Neuronal stem cell (in vitro differentiated cells): Measurements from ENCODE around the gene CLCN6.

Experiments
- DNase-seq: peaks from one replicate; pipeline ENCODE4 v3.0.0-alpha.2; 2013; ENCODE audit warnings: low spot score
- H2AFZ ChIP-seq: one replicate; pipeline ENCODE4 v1.6.1; 2013; ENCODE audit warnings: mild to moderate bottlenecking, low read length, inconsistent platforms
- H2AK5ac ChIP-seq: 2 replicates; pipeline ENCODE4 v1.6.1; 2013; ENCODE audit warnings: low read depth, mild to moderate bottlenecking, inconsistent platforms, low read length, moderate library complexity, mixed read lengths
- H2BK120ac ChIP-seq: 2 replicates; pipeline ENCODE4 v1.6.1; 2013; ENCODE audit warnings: low read depth, mild to moderate bottlenecking, inconsistent platforms, low read length, moderate library complexity, mixed read lengths
- H2BK12ac ChIP-seq: one replicate; pipeline ENCODE4 v1.6.1; 2013; ENCODE audit warnings: low read length, inconsistent platforms
- H2BK15ac ChIP-seq: 2 replicates; pipeline ENCODE4 v1.6.1; 2013; ENCODE audit warnings: mild to moderate bottlenecking, low read length, inconsistent platforms, mixed read lengths
- H2BK5ac ChIP-seq: one replicate; pipeline ENCODE4 v1.6.1; 2013; ENCODE audit warnings: inconsistent platforms, mild to moderate bottlenecking, low read length, moderate library complexity
- H3K14ac ChIP-seq: one replicate; pipeline ENCODE4 v1.6.1; 2013; ENCODE audit warnings: low read length, inconsistent platforms
- H3K18ac ChIP-seq: 2 replicates; pipeline ENCODE4 v1.6.1; 2013; ENCODE audit warnings: low read length, inconsistent platforms
- H3K23ac ChIP-seq: 2 replicates; pipeline ENCODE4 v1.6.1; 2013; ENCODE audit warnings: low read depth, mild to moderate bottlenecking, mixed read lengths, low read length, inconsistent platforms; ENCODE audit not compliant: poor library complexity
- H3K27ac ChIP-seq: replicated peaks from 3 replicates; pipeline ENCODE4 v1.5.1; 2013; ENCODE audit warnings: low read length, inconsistent platforms
- H3K27me3 ChIP-seq, 3 experiments: 2 replicates each; pipeline ENCODE4 v1.6.1; 2013; ENCODE audit warnings: low read length in 3 of 3, mild to moderate bottlenecking in 2 of 3, inconsistent platforms in 1 of 3, low read depth in 1 of 3, mixed read lengths in 1 of 3, moderate library complexity in 1 of 3; ENCODE audit not compliant: control insufficient read depth in 3 of 3, insufficient read depth in 3 of 3
- H3K36me3 ChIP-seq, 2 donors: replicated peaks in 1 of 2; 2 replicates each; pipeline ENCODE4 v1.6.1; 2013; ENCODE audit warnings: low read length in 2 of 2; ENCODE audit not compliant: control insufficient read depth in 2 of 2, insufficient read depth in 2 of 2
- H3K4ac ChIP-seq: 2 replicates; pipeline ENCODE4 v1.6.1; 2013; ENCODE audit warnings: inconsistent platforms, mild to moderate bottlenecking, low read length, moderate library complexity
- H3K4me1 ChIP-seq, 2 donors: 1 replicate in 1 of 2; 2 replicates in 1 of 2; pipeline ENCODE4 v1.6.1; 2013; ENCODE audit warnings: low read length in 2 of 2, low read depth in 1 of 2; ENCODE audit not compliant: control insufficient read depth in 2 of 2, insufficient read depth in 1 of 2
- H3K4me2 ChIP-seq: one replicate; pipeline ENCODE4 v1.6.1; 2013; ENCODE audit warnings: mild to moderate bottlenecking, low read length, inconsistent platforms; ENCODE audit not compliant: insufficient read depth, poor library complexity, severe bottlenecking
- H3K4me3 ChIP-seq, 2 donors: 2 replicates each; pipeline ENCODE4 v1.5.1; 2013; ENCODE audit warnings: low read length in 2 of 2, mild to moderate bottlenecking in 2 of 2, inconsistent platforms in 1 of 2, moderate library complexity in 1 of 2
- H3K79me1 ChIP-seq: one replicate; pipeline ENCODE4 v1.6.1; 2013; ENCODE audit warnings: low read depth, mild to moderate bottlenecking, inconsistent platforms, low read length, moderate library complexity
- H3K9ac ChIP-seq: one replicate; pipeline ENCODE4 v1.6.1; 2013; ENCODE audit warnings: mild to moderate bottlenecking, low read depth, low read length, inconsistent platforms; ENCODE audit not compliant: poor library complexity
- H3K9me3 ChIP-seq, 2 donors: replicated peaks in 1 of 2; 2 replicates each; pipeline versions ENCODE3 to v1.6.1; 2013; ENCODE audit warnings: low read length in 2 of 2, mild to moderate bottlenecking in 2 of 2, inconsistent platforms in 1 of 2, low read depth in 1 of 2, mixed read lengths in 1 of 2, moderate library complexity in 1 of 2; ENCODE audit not compliant: control insufficient read depth in 2 of 2, insufficient read depth in 1 of 2
- H4K8ac ChIP-seq: one replicate; pipeline ENCODE4 v1.6.1; 2013; ENCODE audit warnings: low read depth, mild to moderate bottlenecking, inconsistent platforms, low read length, moderate library complexity
- H4K91ac ChIP-seq: one replicate; pipeline ENCODE4 v1.6.1; 2013; ENCODE audit warnings: low read length, low read depth, mild to moderate bottlenecking, inconsistent platforms; ENCODE audit not compliant: poor library complexity
- WGBS, 2 donors: extraction: QIAGEN DNeasy Blood & Tissue Kit; methylation state at CpG; one replicate each; pipeline ENCODE4 v1.1.7; 2013; ENCODE audit warnings: missing lambda C conversion rate in 2 of 2, mixed read lengths in 1 of 2; ENCODE audit not compliant: insufficient read length in 2 of 2, insufficient replicate concordance in 1 of 2; ENCODE audit errors: extremely low coverage in 2 of 2; 5-methylcytosine and 5-hydroxymethylcytosine counted together

CLCN6 gene

DNA sequence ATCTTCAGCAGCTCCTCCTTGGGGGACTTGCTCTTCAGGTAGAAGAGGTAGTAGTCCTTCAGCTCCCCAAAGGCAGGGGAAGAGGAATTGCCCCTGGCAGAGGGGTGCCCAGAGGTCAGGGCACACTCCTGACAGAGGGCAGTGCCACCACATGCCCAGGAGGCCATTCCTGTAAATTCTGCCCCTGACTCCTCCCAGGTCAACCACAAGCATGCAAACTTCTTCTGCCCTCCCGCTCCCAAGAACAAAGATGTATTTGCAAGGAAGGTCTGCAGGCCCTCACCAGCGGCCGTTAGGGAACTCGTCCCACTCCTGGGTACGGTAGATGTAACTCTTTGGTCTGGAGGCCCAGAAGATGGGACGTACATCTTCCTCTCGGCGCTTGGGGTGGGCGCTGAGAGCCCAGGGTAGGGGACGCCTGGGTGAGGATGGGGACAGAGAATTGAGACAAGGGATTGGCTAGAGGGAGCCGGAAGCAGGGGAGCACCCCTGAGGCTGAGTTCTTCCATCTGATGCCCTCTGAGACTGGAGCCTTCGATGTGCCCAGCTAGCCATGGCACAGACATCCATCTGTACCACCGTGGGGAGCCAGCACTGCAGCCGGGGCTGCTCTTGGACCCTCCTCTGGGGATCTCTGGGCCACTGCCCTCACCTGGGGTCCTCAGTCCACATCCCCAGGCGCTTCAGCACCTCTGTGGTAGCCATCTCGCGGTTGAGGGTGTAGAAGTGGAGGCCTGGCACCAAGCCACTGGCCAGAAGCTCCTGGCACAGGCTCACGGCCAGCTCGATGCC lies 11.3 kb upstream of the CLCN6 start:
- H3K4me2 ChIP-seq: no peak overlapping the region
- peaks cover 0 to 2% of the 10 kb centered on the region in 2 donors for H3K9me3 ChIP-seq
- no peak overlapping the region for H2BK5ac ChIP-seq
- H3K27me3 ChIP-seq: no peaks in the 10 kb centered on the region
- H3K79me1 ChIP-seq: no peaks in the 10 kb centered on the region
- peaks cover 22 to 62% of the 10 kb centered on the region in 2 donors for H3K36me3 ChIP-seq
- H2AK5ac ChIP-seq: no peak overlapping the region
- H2AFZ ChIP-seq: no peak overlapping the region
- no peak overlapping the region for H4K8ac ChIP-seq
- no peak overlapping the region for H3K4me3 ChIP-seq
- no peak overlapping the region for H3K18ac ChIP-seq
- H3K4ac ChIP-seq: no peak overlapping the region
- DNase-seq: no peak
- no peak overlapping the region for H2BK120ac ChIP-seq
- no peak overlapping the region for H2BK12ac ChIP-seq
- H2BK15ac ChIP-seq: no peak overlapping the region
- H3K27ac ChIP-seq: no peak overlapping the region
- H3K14ac ChIP-seq: no peak overlapping the region
- H3K23ac ChIP-seq: no peak overlapping the region
- H3K4me1 ChIP-seq: peaks cover 0 to 4% of the 10 kb centered on the region in 2 donors
- no peak overlapping the region for H4K91ac ChIP-seq
- no CpG with 5 or more reads among the region's 19 CpGs for WGBS, 2 donors
- no peak overlapping the region for H3K9ac ChIP-seq

DNA sequence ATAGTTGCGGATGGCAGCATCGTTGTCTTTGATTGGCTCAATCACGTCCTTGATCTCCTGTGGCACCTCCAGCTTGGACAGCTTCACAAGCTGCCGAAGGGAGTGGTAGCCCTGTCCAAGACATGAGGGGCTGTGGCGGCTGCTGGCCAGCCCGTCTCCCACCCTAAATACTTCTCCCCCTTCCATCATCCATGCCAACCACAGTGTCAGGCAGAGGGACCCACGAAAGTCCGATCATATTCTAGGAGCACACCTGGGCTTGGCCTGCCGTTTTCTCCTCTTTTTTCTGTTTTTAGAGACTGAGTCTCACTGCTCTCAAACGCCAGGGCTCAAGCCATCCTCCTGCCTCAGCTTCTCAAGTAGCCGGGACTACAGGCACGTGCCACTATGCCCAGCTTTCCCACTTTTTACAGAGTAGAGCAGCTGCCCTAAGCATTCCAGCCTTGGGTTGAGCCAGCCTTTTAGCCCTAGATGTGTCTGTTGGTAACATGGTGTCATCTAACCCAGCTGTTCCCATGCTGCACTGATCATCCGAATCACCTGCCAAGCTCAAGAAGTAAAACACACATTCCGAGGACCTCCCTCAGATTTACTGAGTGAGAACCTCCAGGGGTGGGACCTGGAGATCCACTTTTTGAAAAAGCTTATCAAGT lies 10.6 kb upstream of the CLCN6 start:
- Histone ChIP-seq H3K4me1 (no peaks in the 10 kb centered on the region), H4K8ac (no peak overlapping the region), H3K23ac (no peak overlapping the region), H2AFZ (no peak overlapping the region), H3K4me2 (no peak overlapping the region), H3K27me3 (no peaks in the 10 kb centered on the region), H3K36me3 (peaks cover 27 to 63% of the 10 kb centered on the region in 2 donors), H2BK120ac (no peak overlapping the region), H3K4ac (no peak overlapping the region), H2AK5ac (no peak overlapping the region), H3K18ac (no peak overlapping the region), H3K9me3 (peaks cover 0 to 2% of the 10 kb centered on the region in 2 donors), H3K79me1 (no peaks in the 10 kb centered on the region), H2BK5ac (no peak overlapping the region), H3K27ac (no peak overlapping the region), H3K4me3 (no peak overlapping the region), H4K91ac (no peak overlapping the region), H2BK12ac (no peak overlapping the region), H3K9ac (no peak overlapping the region), H3K14ac (no peak overlapping the region), H2BK15ac (no peak overlapping the region)
- DNase-seq: no peak
- no CpG with 5 or more reads among the region's 14 CpGs for WGBS, 2 donors

DNA sequence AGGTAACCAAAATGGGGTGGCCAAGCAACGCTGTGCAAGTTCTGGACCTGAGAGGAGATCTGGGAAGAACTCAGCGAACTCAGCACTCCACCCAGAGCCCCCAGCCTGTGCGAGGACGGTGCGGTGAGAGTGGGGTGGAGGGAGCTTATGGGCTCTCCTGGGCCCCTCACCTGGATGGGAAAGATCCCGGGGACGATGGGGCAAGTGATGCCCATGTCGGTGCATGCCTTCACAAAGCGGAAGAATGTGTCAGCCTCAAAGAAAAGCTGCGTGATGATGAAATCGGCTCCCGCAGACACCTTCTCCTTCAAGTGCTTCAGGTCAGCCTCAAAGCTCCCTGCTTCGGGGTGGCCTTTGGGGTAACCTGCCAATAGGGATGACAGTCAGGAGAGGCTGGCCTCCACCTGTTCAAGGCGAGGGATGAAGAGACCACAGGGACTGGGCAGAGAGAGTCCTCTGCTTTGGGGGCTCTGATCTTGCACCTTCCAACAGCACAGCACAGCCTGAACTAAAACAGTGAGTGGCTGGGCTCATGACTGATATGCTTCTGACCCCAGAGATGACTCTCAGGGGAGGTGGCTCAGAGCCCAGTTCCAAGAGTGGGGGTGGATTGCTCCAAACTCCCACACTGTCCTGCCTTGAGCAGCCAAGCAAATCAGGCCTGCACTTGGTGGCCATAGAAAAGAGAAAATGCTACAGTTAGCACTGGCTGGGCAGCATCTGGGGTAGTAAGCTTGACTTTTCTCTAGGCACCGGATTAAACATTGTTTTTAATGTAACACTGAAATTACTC lies 9.8 kb upstream of the CLCN6 start:
- H3K9me3 ChIP-seq: peaks cover 0 to 2% of the 10 kb centered on the region in 2 donors
- no CpG with 5 or more reads among the region's 15 CpGs for WGBS, 2 donors
- H3K36me3 ChIP-seq: peaks cover 34 to 63% of the 10 kb centered on the region in 2 donors
- H3K79me1 ChIP-seq: no peaks in the 10 kb centered on the region
- H2BK5ac ChIP-seq: no peak overlapping the region
- no peak overlapping the region for H3K4me3 ChIP-seq
- H4K91ac ChIP-seq: no peak overlapping the region
- no peak overlapping the region for H4K8ac ChIP-seq
- no peak overlapping the region for H2BK12ac ChIP-seq
- no peak overlapping the region for H3K4ac ChIP-seq
- H3K27ac ChIP-seq: no peak overlapping the region
- no peak overlapping the region for H2BK15ac ChIP-seq
- H3K9ac ChIP-seq: no peak overlapping the region
- H3K18ac ChIP-seq: no peak overlapping the region
- H2BK120ac ChIP-seq: no peak overlapping the region
- H3K4me2 ChIP-seq: no peak overlapping the region
- no peak overlapping the region for H2AK5ac ChIP-seq
- DNase-seq: no peak
- no peak overlapping the region for H2AFZ ChIP-seq
- no peaks in the 10 kb centered on the region for H3K4me1 ChIP-seq
- H3K27me3 ChIP-seq: no peaks in the 10 kb centered on the region
- H3K23ac ChIP-seq: no peak overlapping the region
- no peak overlapping the region for H3K14ac ChIP-seq
